Ovary (tissue), 3 donors: Measurements from ENCODE around the gene GRM5.

ENCODE experiments used
- CTCF ChIP-seq, 3 donors: fragments of 450-650 bp in 2 of 3; fragments of 200-600 bp in 1 of 3; IDR thresholded peaks; one replicate each; pipeline versions ENCODE4 v1.5.1 to v1.8.0; 2016 to 2022; ENCODE audit warnings: antibody characterized with exemption in 3 of 3, mild to moderate bottlenecking in 1 of 3
- EP300 ChIP-seq: sonication (generic); formaldehyde crosslinking; IDR thresholded peaks from one replicate; pipeline ENCODE4 v1.6.1; 2017; ENCODE audit warnings: antibody characterized with exemption
- donor health status: DM: no; HTN: no; CAD: no.

GRCh38 chr11:88520391-88520790 is 545.4 kb downstream of the GRM5 start:
- TF ChIP-seq CTCF (IDR thresholded peaks at IDR 0.05) (no peak), EP300 (no peak)
